ENCODE results near the gene TECTA.

DNA sequence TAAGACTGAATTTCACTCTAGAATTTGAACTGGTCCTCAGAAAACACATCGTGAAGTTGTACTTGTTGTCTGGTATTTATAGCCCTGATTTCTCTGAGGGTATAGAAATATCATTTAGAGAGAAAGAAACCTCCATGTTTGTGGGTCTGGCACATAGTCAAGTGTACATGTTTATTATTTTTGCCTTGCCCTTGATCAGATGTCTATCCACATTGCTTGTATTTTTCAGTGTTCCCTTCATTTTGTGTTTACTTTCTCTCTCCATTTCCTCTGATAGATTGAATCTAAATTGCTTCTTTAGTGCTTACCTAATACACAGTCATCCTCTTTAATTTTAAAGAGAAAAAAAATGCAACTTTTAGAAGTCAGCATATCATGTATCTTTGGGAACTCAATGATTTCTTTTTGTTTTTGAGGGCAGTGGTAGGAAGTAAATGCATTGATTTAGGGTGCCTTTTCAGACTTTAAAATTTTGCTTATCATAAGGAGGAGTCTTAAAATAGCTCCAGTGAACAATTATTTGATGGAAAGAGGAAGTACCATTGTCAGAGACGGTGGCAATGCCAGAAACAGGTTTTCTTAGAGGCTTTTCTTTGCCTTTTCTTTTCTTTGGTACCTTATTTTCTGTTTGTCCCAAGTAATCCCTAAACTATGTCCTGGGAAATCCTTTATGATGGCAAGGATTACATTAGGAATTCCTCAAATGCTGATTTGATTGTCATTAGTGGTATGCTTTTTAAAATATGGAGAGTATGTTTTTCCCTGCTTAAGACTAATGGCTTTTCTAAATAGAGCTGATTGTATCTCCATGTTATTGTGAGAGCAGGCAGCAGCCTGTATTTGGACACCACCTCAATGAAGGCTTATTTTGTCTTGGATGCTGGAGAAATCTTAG lies 29.8 kb upstream of the TECTA start:
- TF ChIP-seq EZH2 (IDR thresholded peaks at IDR 0.05) (no peak), POLR2AphosphoS5 (IDR thresholded peaks at IDR 0.05; ENCODE audit: borderline replicate concordance, low read depth, low read length) (no peak), FOXP2 (optimal IDR thresholded peaks at IDR 0.05; ENCODE audit: control extremely low read depth, extremely low read length, insufficient read depth) (no peak)

All from SK-N-MC (cell line).